Measurements from ENCODE around the gene TMPRSS7. TPM values are rescaled to one million over a fixed set of nuclear protein-coding genes. Genes with fewer than 3 reads are reported as not detected.
"Not testable (repeated sequence)": the region's sequence is repeated elsewhere in the genome, so short reads cannot be mapped to it uniquely, and the experiment has no call there.

The TMPRSS7 gene
- total RNA-seq, 1 donor from 2014 or later = not detected

- DNase-seq = no peak
- intact Hi-C loops (cut with DNase I) = no loop called here
- no peak for ATAC-seq (ENCODE audit: poor library complexity)
These were observed 24.9 kb upstream of the TMPRSS7 start for GRCh38 chr3:112009670-112010069.

- no peak for ATAC-seq (ENCODE audit: poor library complexity)
- intact Hi-C loops (cut with DNase I) = no loop called here
These were observed 23.9 kb upstream of the TMPRSS7 start for GRCh38 chr3:112010636-112011035.

GRCh38 chr3:112011376-112011940 lies 23.1 kb upstream of the TMPRSS7 start:
- intact Hi-C loops (cut with DNase I) = no loop called here
- DNase-seq (no peak), ATAC-seq (ENCODE audit: poor library complexity) (no peak)

More at GRCh38 chr3:112010636-112011035, 23.9 kb upstream of the TMPRSS7 start:
- DNase-seq = no peak

- intact Hi-C loops (cut with DNase I) = no loop called here
- peak; percentile 70 for ATAC-seq (ENCODE audit: poor library complexity)
- DNase-seq = no peak
These were observed 22.1 kb upstream of the TMPRSS7 start for GRCh38 chr3:112012205-112012992.

- intact Hi-C loops (cut with DNase I) = no loop called here
- DNase-seq (peak; percentile 59), ATAC-seq (ENCODE audit: poor library complexity) (peak; percentile 93)
These were observed 21.3 kb upstream of the TMPRSS7 start for GRCh38 chr3:112013058-112013783.

- no peak for ATAC-seq (ENCODE audit: poor library complexity)
- intact Hi-C loops (cut with DNase I) = no loop called here
- no peak for DNase-seq
These were observed 20.8 kb upstream of the TMPRSS7 start for GRCh38 chr3:112013784-112014143.

- intact Hi-C loops (cut with DNase I) = no loop called here
- DNase-seq = no peak
- no peak for ATAC-seq (ENCODE audit: poor library complexity)
These were observed 17.4 kb upstream of the TMPRSS7 start for GRCh38 chr3:112017091-112017490.

GRCh38 chr3:112018712-112019111 lies 15.8 kb upstream of the TMPRSS7 start:
- no peak for DNase-seq
- no peak for ATAC-seq (ENCODE audit: poor library complexity)
- intact Hi-C loops (cut with DNase I) = no loop called here

- no peak for DNase-seq
- no peak for ATAC-seq (ENCODE audit: poor library complexity)
- intact Hi-C loops (cut with DNase I) = no loop called here
These were observed 14.8 kb upstream of the TMPRSS7 start for GRCh38 chr3:112019716-112020115.

GRCh38 chr3:112020674-112021085 lies 13.9 kb upstream of the TMPRSS7 start:
- intact Hi-C loops (cut with DNase I) = no loop called here
- DNase-seq = no peak
- no peak for ATAC-seq (ENCODE audit: poor library complexity)

- intact Hi-C loops (cut with DNase I) = no loop called here
- ATAC-seq (ENCODE audit: poor library complexity) (no peak), DNase-seq (no peak)
These were observed 7.4 kb upstream of the TMPRSS7 start for GRCh38 chr3:112027142-112027541.

- intact Hi-C loops (cut with DNase I) = no loop called here
- ATAC-seq (ENCODE audit: poor library complexity) = peak; percentile 91
- DNase-seq = no peak
These were observed 6.7 kb upstream of the TMPRSS7 start for GRCh38 chr3:112027826-112028225.

- ATAC-seq (ENCODE audit: poor library complexity) = no peak
- DNase-seq = no peak
- intact Hi-C loops (cut with DNase I) = no loop called here
These were observed 3.6 kb upstream of the TMPRSS7 start for GRCh38 chr3:112030901-112031300.

- peak; percentile 68 for ATAC-seq (ENCODE audit: poor library complexity)
- intact Hi-C loops (cut with DNase I) = no loop called here
These were observed 2.3 kb upstream of the TMPRSS7 start for GRCh38 chr3:112032098-112032731.

GRCh38 chr3:112035241-112035640 lies 705 bp downstream of the TMPRSS7 start:
- ATAC-seq (ENCODE audit: poor library complexity) (no peak), DNase-seq (no peak)
- intact Hi-C loops (cut with DNase I) = no loop called here

More at GRCh38 chr3:112032098-112032731, 2.3 kb upstream of the TMPRSS7 start:
- DNase-seq = no peak

- DNase-seq; ATAC-seq (ENCODE audit: poor library complexity); intact Hi-C loops (cut with DNase I): not testable (repeated sequence)
These were observed 2.7 kb downstream of the TMPRSS7 start for GRCh38 chr3:112037194-112037593.

GRCh38 chr3:112038863-112039262 lies 4.3 kb downstream of the TMPRSS7 start:
- ATAC-seq (ENCODE audit: poor library complexity) (no peak), DNase-seq (no peak)
- intact Hi-C loops (cut with DNase I) = no loop called here

GRCh38 chr3:112041321-112041720 lies 6.8 kb downstream of the TMPRSS7 start:
- DNase-seq (no peak), ATAC-seq (ENCODE audit: poor library complexity) (no peak)
- intact Hi-C loops (cut with DNase I) = loop anchor here (10.0 kb wide), 1 partner anchor 377 kb away; no protein-coding TSS in a partner anchor

- intact Hi-C loops (cut with DNase I) = loop anchor here (2.0 to 10.0 kb wide), 2 partner anchors 54 to 378 kb away; no protein-coding TSS in a partner anchor
- peak; percentile 62 for ATAC-seq (ENCODE audit: poor library complexity)
- DNase-seq = no peak
These were observed 8.3 kb downstream of the TMPRSS7 start for GRCh38 chr3:112042842-112043280.
